ENCODE results near the gene FAM234B.
"Not testable (repeated sequence)": the region's sequence is repeated elsewhere in the genome, so short reads cannot be mapped to it uniquely, and the experiment has no call there.

Gene FAM234B

GRCh38 chr12:13023811-13024530, 20.2 kb upstream of the FAM234B start:
- DNase-seq, result no peak

- DNase-seq, result no peak
Observed at GRCh38 chr12:13024531-13024916, 19.7 kb upstream of the FAM234B start.

GRCh38 chr12:13026286-13026685, 17.9 kb upstream of the FAM234B start:
- DNase-seq, result no peak

DNA sequence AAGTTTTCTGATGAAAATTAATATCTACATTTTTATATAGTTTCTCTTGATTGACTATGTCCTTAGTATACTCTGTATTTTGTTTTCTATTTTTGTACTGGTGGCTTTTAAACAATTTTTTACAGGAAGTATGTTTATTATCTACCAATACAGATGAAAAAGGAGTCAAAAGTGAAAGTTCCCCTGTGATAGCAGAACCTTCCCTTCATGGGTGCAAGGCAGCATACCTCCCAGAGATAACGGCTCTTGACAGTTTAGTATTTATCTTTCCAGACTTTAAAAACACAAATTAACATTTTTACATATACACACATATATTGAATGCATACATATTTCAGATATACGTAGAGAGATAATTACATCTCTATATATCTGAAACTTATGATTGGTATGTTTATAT, 17.1 kb upstream of the FAM234B start:
- no peak for DNase-seq

DNA sequence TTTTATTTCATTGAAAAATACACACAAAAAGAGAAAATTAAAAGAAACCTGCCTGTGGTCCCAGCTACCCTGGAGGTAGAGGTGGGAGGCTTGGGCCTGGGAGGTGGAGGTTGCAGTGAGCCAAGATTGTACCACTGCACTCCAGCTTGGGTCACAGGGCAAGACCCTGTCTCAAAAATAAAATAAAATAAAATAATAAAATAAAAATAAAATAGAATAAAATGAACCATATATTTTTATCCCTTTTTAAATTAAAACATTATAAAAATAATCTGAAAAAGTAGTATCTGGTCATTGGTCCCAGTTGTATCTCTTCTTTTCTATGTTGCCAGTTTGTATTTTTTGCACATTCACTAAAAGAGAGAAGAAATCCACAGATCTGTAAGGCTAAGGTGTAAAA, 16.7 kb upstream of the FAM234B start:
- no peak for DNase-seq

GRCh38 chr12:13028825-13029570, 15.2 kb upstream of the FAM234B start:
- DNase-seq, result no peak

- no peak for DNase-seq
Observed at GRCh38 chr12:13030541-13031291, 13.5 kb upstream of the FAM234B start.

GRCh38 chr12:13032164-13032563, 12.0 kb upstream of the FAM234B start:
- DNase-seq, result no peak

DNA sequence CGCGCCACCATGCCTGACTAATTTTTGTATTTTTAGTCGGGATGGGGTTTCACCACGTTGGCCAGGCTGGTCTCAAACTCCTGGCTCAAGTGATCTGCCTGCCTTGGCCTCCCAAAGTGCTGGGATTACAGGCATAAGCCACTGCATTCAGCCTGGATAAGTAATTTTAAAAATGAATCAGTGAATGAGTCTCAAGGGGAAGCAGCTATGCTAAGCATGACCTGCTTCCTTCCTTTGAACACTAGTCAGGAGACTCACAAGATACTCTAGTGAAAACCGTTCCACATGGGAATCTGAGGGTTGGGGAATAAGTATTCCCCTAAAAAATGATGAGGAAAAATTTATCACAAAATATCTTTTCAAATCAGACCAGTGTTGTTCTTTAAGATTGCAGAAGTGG, 10.7 kb upstream of the FAM234B start:
- DNase-seq, result no peak

DNA sequence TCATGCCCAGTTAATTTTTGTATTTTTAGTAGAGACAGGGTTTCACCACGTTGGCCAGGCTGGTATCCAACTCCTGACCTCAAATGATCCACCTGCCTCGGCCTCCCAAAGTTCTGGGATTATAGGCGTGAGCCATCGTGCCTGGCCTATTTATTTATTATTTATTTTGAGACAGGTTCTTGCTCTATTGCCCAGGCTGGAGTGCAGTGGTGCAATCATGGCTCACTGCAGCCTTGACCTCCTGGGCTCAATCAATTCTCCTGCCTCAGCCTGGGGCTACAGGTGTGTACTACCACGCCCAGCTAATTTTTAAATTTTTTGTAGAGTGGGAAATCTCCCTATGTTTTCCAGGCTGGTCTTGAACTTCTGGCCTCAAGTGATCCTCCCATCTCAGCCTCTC, 8.8 kb upstream of the FAM234B start:
- DNase-seq, result not testable (repeated sequence)

- DNase-seq, result no peak
Observed at GRCh38 chr12:13036881-13037280, 7.3 kb upstream of the FAM234B start.

DNA sequence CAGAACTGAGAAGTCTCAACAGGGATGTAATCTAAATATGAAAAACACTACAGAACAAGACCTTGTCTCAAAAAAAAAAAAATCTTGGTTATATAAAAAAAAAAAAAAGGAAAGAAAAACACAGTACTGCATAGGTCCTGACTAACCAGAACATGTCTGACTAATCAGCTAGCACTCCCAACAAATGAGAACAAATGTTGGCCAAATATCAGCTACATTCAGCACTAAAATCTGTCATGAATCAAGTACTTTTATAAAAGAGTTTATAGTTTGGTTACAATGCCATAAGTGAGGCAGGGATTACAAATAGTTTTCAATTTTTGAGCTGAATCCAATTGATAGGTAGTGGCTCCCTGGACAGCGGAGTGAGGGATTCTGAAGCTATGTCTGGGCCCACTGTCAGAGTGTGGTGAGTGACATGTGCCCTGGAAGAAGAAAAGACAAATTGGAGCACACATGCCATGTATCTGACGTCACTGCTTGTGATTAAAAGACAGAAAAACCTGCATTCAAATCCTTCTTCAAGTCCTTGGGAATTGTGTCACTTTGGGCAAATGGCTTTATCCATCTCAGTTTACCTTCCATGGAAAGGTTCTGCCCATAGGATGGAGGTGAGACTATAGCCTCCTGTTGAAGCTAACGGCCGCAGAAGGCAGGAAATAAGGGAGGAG, 5.6 kb upstream of the FAM234B start:
- no peak for DNase-seq

DNA sequence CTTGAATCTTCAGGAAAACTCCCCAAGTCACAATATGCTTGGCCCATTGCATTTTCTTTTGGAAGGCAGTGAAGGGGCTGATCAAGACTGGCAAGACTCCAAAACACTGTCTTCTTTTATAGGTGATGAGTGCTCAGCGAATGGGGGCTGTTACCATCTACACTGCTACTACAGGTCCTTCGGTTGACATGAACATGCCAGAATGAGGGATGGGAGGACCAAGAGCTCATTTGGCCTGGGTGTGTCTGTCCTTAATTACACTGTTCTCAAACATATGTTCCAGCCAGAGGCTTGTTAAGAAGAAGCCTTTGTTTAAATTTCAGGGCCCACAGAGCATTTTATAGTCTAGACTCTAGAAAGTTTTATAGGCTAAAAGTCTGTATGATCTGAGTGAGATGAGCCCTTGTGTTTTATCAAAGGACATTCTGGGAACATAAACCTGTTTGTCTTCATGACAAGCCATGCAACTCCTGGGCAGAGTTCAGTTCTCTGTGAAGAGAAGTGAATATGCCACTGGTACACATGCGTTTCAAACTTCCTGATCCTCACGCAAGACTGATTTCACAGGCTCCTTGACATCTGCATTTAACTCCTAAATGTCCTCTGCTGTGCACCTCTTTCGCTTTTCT, 4.7 kb upstream of the FAM234B start:
- DNase-seq, result no peak

- no peak for DNase-seq
Observed at GRCh38 chr12:13041224-13041623, 3.0 kb upstream of the FAM234B start.

DNA sequence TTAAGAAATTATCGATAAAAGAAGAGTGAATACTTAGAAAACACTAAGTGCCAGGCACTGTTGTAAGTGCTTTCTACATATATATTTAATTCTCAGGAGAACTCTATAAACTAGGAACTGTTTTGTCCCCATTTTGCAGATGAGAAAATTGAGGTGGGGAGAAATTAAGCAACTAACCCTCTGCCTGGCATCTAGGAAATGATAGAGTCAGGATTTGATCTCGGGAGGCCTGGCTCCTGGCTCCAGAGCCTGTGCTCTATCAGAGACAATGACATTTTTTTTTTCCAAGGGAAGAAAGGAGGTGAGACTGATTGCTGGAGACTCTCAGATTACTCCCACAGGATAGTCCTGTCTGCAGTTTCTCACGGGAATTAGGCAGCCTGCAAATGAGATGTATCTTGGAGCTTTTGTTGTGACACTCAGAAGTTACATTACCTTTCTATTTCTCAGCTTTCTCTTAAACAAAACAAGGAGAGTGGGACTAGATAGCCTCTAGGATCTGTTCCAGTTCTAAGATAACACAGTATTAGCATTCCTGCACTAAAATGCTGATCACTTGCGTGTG, 1.4 kb upstream of the FAM234B start:
- no peak for DNase-seq

DNA sequence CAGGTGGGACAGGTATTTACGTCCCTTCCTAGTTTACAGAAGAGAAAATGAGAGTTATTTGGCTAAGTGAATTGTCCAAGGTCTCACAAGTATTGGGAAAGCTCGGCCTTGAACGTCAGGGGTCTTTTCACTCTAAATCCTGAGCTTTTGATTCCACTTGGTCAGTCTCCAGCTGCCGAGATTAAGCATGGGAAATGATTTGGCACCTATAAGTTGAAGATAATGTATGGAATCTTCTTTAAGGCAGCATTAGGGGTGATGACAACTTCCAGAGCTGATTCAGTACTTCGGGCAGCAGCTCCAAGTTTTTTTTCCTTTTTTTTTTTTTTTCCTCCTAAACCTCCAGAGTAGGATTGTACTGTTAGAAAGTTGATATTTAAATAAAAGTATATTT, 722 bp downstream of the FAM234B start:
- no peak for DNase-seq

DNA sequence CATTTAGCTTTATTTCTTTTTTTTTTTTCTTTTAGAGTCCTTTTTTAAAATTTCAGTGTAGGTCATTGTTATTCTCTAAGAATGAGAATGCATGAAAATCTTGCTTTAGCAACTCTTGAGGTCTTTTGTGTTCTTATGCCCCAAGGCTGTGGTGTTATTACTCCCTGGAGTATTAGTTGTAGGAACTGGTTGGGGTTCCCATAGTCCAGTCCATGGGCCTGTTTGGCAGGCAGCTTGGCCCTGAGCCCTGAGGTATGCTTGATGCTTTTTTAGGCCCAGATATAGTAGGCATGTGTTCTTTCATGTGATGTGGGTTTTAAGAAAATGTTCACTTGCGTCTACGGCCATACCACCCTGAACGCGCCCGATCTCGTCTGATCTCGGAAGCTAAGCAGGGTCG, 1.6 kb downstream of the FAM234B start:
- DNase-seq, result no peak

- DNase-seq, result no peak
Observed at GRCh38 chr12:13046964-13047363, 2.8 kb downstream of the FAM234B start.

GRCh38 chr12:13049816-13050215, 5.6 kb downstream of the FAM234B start:
- no peak for DNase-seq

GRCh38 chr12:13052421-13052820, 8.2 kb downstream of the FAM234B start:
- no peak for DNase-seq

- DNase-seq, result not testable (repeated sequence)
Observed at GRCh38 chr12:13053617-13054016, 9.4 kb downstream of the FAM234B start.

DNA sequence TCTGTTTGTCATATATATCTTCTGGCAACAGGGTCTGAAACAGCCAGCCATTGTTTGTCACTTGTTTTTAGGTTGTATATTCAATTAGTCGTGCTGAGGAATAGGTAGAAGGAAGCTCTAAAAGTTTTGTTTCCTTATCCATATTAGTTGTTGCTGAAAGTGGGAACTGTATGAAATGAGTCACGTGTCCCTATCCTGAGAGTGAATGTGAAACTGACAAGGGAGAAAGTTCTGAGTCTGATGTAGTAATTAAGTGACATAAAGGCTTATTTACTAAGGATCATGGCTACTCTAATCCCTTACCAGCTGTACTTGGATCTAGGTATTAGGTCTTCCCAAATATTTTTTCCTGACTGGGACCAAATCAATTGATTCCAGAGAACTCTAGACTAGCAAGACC, 16.4 kb downstream of the FAM234B start:
- no peak for DNase-seq

GRCh38 chr12:13061377-13061776, 17.2 kb downstream of the FAM234B start:
- no peak for DNase-seq

All from NCI-H510A treated with DMSO at 0.1 percent for 48 hours (cell line).